HG03025 (cell line): Measurements from ENCODE around the gene PTPRC.

ENCODE experiments used
- ATAC-seq: cut with Tn5 transposase; IDR thresholded peaks from one replicate; pipeline ENCODE4 v1.9.1; 2021; ENCODE audit warnings: mild to moderate bottlenecking, moderate library complexity; ENCODE audit not compliant: unreplicated experiment, low FRiP score

Gene PTPRC

DNA sequence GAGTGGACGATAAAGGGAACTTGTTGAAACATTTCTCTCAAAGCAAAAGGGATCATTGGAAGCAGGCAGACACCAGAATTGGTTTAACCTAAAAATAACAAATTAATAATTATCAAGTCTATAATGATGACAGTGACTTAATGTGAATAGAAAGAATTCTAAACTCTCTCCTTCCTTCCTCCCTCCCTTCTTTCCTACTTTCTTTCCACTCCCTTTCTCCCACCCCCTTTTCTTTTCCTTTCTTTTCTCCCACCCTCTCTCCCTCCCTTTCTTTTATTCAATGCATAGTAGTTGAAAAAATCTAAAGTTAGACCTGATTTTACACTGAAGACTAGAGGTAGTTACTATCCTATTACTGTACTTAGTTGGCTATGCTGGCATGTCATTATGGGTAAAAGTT lies 55.7 kb downstream of the PTPRC start:
- no peak for ATAC-seq

- no peak for ATAC-seq
These were observed 57.4 kb downstream of the PTPRC start for GRCh38 chr1:198696211-198696610.

- ATAC-seq: no peak
These were observed 60.6 kb downstream of the PTPRC start for GRCh38 chr1:198699167-198700015.

GRCh38 chr1:198700016-198700392 lies 61.2 kb downstream of the PTPRC start:
- no peak for ATAC-seq

DNA sequence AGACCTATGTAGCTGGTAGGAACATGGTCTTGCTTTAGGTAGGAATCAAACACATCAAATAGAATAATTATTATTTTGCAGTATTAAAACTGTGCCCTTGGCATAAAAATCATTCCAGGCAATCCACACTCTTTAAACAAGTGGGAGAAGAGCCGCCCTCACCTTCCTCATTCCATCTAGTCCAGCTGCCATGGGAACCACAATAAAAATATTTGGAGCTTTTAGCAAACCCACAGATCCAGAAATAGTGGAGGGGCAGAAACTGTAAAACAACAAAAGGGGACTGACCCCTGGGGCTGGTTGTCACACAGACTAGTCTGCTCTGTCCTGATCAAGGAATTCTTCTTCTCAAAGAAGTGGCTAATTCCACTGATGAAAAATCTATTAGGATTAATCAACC lies 61.6 kb downstream of the PTPRC start:
- no peak for ATAC-seq

DNA sequence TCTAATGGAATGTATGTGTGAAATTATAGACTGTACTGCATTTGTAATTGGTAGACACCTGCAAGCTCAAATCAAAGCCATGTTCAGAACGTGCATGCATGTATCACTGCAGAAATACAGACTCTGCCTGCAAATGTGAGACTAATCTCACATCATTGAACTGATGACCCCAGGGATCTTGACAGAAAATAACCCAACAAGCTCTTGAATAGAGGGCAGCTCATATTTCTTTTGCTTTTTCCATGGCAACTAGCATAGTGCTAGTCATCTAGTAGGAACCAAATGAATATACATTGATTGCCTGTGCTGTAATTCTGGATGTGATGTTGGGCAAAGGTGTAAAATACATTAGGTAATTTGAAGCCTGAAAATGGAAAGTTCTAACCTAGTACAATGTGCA lies 62.4 kb downstream of the PTPRC start:
- no peak for ATAC-seq

DNA sequence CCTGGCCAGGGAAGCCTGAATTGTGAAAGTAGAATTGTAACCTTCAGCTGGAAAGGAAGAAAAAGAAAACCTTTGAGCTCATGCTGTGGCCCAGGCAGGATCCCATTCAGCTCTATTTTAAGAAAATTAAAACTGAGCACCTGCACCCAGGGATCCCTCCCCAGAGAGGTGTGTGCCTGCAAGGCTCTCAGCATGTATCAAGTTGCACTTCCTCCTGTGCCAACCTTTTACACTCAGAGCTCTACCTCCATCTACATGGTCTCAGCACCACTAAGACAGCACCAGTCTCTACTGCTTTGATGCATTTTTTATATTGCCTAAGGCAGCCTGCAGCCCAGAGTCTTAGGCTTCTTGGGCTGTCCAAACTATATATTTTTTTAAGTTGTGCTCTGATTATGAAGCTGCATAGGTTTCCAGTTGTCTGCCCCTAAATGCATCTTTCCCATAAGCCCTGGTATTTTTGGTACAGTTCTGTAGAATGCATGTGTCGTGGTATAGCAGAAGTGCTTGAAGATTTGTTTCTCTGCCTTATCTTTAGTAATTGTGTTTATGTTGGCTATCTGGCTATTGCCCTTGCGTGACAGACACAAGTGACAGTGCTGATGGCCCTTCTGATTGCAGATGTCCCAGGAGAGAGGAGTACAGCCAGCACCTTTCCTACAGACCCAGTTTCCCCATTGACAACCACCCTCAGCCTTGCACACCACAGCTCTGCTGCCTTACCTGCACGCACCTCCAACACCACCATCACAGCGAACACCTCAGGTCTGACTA lies 63.1 kb downstream of the PTPRC start:
- ATAC-seq: no peak

DNA sequence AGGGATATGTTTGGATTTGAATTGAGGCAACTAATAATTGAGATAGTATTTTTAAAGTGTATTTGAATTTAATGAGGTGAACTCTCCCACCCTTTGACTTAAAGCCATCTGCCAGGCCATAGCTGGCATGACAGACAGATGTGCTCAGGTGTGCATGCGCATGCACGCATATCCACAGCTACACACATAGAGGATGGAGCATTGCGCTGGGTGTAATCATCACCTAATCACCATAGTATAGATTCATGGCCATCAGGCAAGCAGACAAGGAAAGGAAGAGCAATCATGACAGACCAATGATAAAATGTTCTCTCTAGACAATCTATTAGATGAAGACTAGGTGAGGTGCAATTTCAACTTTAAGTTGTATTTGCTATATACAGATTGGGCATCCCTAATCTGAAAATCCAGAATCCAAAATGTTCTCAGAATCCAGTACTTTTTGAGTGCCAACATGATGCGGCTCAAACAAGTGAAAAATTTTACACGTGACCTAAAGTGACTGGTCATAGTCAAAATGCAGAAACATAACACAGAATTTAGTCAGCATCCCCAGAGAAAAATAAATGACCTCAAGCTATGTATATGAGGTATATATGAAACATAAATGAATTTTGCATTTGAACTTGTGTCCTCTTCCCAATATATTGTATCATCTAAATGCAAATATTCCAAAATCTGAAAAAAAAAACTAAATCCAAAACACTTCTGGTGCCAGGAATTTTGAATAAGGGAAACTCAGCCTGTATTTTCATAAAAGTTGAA lies 70.1 kb downstream of the PTPRC start:
- no peak for ATAC-seq

DNA sequence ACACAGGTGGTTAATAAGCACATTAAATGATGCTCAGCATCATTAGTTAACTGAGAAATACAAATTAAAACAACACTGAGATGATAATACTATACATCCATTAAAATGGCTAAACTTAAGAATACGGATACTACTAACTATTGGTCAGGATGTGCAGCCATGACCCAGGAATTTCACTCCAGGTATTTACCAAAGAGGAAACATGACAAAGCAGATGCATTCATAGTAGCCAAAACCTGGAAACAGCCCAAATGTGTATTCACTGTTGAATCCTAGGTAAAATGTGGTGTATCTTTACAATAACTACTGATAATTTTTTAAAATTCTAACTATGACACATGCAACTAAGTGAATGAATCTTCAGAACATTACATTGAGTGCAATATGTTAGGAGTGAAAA lies 73.0 kb downstream of the PTPRC start:
- no peak for ATAC-seq

- ATAC-seq: no peak
These were observed 74.2 kb downstream of the PTPRC start for GRCh38 chr1:198713081-198713480.

GRCh38 chr1:198714271-198714670 lies 75.4 kb downstream of the PTPRC start:
- ATAC-seq: no peak

GRCh38 chr1:198716051-198716450 lies 77.2 kb downstream of the PTPRC start:
- ATAC-seq: no peak

DNA sequence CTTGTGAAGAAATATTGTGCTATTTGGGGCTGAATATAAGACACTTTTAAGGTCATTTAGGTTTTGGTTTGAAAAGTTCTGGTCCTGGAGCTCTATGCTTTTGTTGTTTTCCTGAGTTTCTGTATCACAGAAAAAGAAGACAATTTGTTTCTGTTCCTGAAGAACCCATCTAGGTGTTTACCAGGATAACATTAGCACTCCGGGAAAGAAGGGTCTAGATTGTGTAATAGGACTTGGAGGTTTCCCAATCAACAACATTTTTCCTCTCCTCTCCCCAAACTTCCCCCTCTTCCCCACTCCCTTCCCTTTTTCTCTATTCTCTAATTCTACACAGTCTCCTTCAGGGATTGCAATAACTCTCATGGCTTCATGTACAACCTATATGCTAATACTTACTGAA lies 78.7 kb downstream of the PTPRC start:
- ATAC-seq: no peak

DNA sequence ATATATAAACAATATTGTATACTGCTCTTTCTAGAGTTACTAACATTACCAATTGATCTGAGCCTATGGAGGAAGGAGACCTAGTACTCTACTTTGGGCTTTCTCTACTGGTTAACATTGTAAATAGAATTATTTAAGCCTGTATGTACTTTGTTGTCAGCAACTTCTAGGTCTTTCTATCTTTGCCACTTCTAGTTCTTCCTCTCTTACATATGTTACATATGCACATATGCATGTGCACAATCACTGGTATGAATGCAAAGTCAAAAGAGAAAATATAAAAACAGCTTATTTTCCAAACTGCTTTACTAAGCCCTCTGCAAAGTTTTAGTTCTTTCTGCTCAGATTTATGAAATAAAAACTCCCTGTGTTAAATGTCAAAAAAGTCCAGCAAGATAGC lies 84.3 kb downstream of the PTPRC start:
- no peak for ATAC-seq

DNA sequence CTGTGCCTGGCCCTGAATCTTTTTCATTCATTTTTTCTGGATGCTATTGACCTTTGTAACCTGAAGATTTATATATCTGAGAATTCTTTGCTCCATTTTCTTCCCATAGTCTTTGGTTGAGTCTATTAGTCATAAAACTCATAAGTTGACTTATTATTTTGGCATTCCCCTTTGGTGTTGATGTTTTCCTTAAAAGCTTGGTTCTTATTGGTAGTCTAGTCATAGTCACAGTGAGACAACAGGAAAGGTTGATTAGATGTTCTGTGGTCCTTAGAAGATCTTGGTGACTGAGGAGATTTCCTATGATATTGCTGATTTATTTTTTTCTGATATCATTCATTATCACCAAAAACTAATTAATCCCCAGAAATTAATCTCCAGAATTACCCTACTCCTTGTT lies 86.2 kb downstream of the PTPRC start:
- no peak for ATAC-seq

DNA sequence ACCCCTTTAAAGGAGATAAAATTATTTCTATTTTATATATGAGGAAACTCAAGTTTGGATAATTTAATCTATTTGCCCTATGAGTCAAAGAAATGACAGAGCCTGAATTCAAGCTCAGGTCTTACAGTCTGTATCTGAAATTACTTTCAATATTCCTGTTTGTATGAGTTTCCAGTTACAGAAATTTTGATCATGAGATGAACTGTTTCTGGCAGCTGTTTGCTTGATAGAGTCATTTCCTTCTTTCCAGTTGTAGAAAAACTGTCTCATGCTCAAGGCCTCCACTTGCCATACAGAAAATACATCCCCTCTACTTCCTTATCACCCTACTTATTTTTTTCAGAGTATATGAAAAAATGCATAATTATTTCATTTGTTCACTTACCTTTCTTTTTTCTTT lies 87.6 kb downstream of the PTPRC start:
- ATAC-seq: no peak

- ATAC-seq: no peak
These were observed 90.5 kb downstream of the PTPRC start for GRCh38 chr1:198729195-198729863.

GRCh38 chr1:198730952-198731351 lies 92.1 kb downstream of the PTPRC start:
- no peak for ATAC-seq

GRCh38 chr1:198734323-198735008 lies 95.6 kb downstream of the PTPRC start:
- no peak for ATAC-seq

- no peak for ATAC-seq
These were observed 102.9 kb downstream of the PTPRC start for GRCh38 chr1:198741744-198742143.
